GM18951 (cell line): Measurements from ENCODE around the gene RAPH1.
"Not testable (repeated sequence)": the region's sequence is repeated elsewhere in the genome, so short reads cannot be mapped to it uniquely, and the experiment has no call there.

Experiments used
- POLR2A ChIP-seq: IDR thresholded peaks from 4 replicates; pipeline ENCODE4 v1.6.1; 2011; ENCODE audit warnings: mild to moderate bottlenecking; ENCODE audit not compliant: insufficient read length, insufficient read depth; ENCODE audit errors: extremely low read depth
- in situ Hi-C: fragments of 300-500 bp; cut with MboI; formaldehyde crosslinking; loops from one replicate; pipeline ENCODE4 v1.12.0; 2022; ENCODE audit warnings: low sequenced_read_pairs, mixed read lengths, inconsistent platforms; ENCODE audit not compliant: unreplicated experiment

Gene RAPH1

GRCh38 chr2:203418271-203418670 lies 116.8 kb downstream of the RAPH1 start:
- no peak for TF ChIP-seq POLR2A
- in situ Hi-C loops, result no loop called here

DNA sequence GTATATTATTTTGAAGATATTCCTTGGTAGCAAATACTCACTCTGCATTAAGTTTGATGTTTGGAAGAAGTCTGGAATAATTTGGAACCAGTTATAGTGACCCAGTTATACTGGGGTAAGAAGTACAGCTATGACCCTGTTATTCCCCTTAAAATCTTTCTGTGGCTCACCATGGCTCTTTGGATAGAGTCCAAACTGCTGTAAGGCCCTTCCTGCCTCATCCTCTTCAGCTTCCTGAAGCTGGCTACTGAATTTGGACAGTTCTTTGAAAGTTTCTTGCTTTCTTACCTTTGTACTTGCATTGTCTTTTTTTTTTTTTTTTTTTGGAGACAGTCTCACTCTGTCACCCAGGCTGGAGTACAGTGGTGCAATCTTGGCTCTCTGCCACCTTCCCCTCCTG lies 121.3 kb downstream of the RAPH1 start:
- in situ Hi-C loops, result no loop called here
- TF ChIP-seq POLR2A, result no peak

DNA sequence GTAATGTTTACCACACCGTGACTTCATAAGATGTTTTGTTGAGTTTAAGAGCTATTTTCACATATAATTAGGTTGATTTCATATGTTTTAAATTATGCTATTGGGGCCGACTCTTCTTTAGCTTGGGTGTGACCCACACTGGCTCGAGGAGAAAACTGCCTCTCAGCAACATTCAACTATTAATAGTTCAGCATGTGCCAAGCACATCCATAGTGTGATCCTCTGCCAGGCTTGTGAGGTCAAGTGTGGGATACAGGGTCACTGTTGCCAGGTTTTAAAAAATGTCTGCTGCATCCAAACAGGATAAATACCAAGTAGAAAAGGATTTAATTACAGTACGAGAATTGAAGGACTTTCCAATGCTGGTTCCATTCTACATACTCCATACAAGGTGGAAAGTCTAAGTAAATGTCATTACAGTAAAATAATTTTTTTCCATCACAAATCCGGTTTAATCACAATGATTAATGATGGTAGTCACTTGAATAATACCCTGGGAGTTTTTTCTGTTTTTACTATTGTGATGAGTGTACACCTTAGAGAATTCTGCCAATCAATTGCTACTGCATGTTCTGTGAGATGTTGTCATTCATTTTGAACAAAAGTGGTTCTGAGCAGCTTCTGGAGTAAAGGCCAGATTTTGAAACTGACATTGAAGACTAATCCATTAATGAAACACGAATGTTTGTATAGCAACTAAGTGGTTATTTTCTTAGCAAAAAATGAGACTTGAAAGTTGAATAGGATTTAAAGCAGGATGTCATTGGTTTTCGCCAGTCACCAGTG lies 122.4 kb downstream of the RAPH1 start:
- TF ChIP-seq POLR2A, result no peak
- in situ Hi-C loops, result no loop called here

- no peak for TF ChIP-seq POLR2A
- in situ Hi-C loops, result no loop called here
Measured at GRCh38 chr2:203407496-203407895, 127.6 kb downstream of the RAPH1 start.

DNA sequence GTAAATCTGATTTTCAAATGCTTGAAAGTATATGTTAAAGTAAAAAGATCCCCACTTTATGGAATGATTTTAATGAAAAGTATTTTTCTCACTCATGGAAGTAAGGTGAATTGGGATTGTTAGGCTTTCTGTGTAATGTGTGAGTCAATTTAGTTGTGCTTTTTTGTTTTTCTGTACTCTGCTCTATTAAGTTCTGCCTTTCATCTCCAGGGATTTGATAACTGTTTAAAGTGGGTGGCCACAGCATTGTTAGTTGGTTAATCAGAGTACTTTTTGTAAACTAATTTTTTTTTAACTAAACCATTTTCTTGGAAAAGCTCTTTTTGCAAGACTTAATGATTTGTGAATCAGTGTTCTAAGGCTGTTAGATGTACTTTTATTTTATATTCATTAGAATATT lies 130.1 kb downstream of the RAPH1 start:
- in situ Hi-C loops, result no loop called here
- TF ChIP-seq POLR2A, result no peak

GRCh38 chr2:203400805-203401585 lies 134.1 kb downstream of the RAPH1 start:
- no peak for TF ChIP-seq POLR2A
- in situ Hi-C loops, result no loop called here

- no peak for TF ChIP-seq POLR2A
- in situ Hi-C loops, result no loop called here
Measured at GRCh38 chr2:203399031-203399430, 136.1 kb downstream of the RAPH1 start.

- in situ Hi-C loops, result no loop called here
- TF ChIP-seq POLR2A, result no peak
Measured at GRCh38 chr2:203396667-203397066, 138.4 kb downstream of the RAPH1 start.

- no peak for TF ChIP-seq POLR2A
- in situ Hi-C loops, result no loop called here
Measured at GRCh38 chr2:203395858-203396257, 139.2 kb downstream of the RAPH1 start.

DNA sequence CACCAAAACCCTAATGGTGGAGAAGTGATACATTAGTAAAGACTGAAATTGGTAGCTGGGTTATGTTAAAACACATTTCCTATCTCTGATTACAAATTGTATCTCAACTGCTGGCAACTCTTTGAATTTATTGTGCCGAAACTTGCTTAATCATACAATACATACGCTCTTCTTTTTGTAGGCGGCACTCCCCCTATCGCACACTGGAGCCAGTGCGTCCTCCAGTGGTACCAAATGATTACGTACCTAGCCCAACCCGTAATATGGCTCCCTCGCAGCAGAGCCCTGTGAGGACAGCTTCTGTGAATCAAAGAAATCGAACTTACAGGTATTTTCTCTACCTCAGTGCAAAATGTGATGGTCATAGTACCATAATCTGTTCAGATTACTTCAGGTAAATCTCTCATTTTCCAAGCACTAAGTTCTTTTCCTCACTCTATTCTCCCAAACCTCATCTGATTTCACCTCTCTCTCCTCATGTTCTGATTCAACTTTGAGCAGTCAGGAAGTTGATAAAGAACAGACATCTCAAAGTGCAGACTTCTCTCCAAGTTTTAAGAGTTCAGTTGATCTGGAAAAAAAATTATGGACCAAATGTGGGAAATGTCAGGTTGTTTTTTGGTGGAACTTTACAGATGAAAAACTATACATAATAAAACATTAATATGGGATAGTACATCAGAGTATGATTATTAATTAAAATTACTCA lies 140.4 kb downstream of the RAPH1 start:
- in situ Hi-C loops, result no loop called here
- no peak for TF ChIP-seq POLR2A

- in situ Hi-C loops, result not testable (repeated sequence)
Measured at GRCh38 chr2:203388153-203388552, 146.9 kb downstream of the RAPH1 start.

DNA sequence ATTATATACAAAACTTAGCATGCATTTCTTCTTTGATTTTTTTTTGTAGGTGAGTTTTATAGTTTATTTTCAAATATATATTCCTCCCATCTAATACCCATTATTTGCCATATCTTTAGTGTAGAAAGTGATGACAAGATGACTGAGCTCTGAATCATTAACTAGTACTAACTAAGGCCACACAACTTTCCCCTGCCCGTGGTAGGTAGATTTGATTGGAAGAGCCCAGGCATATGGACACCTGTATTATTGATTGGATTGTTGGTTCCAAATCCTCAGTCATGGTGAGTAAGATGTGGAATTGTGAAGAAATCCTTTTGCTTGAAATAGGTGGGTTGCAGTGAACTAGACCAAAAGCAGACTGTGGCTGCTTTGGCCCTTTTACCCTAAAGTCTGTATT lies 152.1 kb downstream of the RAPH1 start:
- no peak for TF ChIP-seq POLR2A
- in situ Hi-C loops, result no loop called here

DNA sequence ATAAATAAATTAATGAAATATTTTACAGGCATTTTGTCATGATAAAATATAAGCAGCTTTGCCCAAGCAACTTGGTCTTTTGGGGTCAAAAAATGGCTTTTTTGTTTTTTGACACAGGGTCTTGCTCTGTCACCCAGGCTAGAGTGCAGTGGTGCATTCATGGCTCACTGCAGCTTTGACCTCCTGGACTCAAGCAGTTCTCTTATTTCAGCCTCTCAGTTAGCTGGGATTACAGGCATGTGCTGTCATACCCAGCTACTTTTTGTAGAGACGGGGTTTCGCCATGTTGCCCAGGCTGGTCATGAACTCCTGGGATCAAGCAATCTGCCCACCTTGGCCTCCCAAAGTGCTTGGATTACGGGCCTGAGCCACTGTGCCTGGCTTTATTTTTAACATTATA lies 155.9 kb downstream of the RAPH1 start:
- TF ChIP-seq POLR2A, result no peak
- in situ Hi-C loops, result no loop called here
